ENCODE data around the gene ITPR2.

GRCh38 chr12:26704684-26705460 is 128.1 kb downstream of the ITPR2 start:
- TF ChIP-seq, protein P1, sequence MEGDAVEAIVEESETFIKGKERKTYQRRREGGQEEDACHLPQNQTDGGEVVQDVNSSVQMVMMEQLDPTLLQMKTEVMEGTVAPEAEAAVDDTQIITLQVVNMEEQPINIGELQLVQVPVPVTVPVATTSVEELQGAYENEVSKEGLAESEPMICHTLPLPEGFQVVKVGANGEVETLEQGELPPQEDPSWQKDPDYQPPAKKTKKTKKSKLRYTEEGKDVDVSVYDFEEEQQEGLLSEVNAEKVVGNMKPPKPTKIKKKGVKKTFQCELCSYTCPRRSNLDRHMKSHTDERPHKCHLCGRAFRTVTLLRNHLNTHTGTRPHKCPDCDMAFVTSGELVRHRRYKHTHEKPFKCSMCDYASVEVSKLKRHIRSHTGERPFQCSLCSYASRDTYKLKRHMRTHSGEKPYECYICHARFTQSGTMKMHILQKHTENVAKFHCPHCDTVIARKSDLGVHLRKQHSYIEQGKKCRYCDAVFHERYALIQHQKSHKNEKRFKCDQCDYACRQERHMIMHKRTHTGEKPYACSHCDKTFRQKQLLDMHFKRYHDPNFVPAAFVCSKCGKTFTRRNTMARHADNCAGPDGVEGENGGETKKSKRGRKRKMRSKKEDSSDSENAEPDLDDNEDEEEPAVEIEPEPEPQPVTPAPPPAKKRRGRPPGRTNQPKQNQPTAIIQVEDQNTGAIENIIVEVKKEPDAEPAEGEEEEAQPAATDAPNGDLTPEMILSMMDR (IDR thresholded peaks at IDR 0.05; ENCODE audit: low read depth, low read length, missing input control) = no peak
- TF ChIP-seq YY1 (IDR thresholded peaks at IDR 0.05) = no peak
- no peak for TF ChIP-seq TAF1 (conservative IDR thresholded peaks at IDR 0.05)
- TF ChIP-seq, protein P2, sequence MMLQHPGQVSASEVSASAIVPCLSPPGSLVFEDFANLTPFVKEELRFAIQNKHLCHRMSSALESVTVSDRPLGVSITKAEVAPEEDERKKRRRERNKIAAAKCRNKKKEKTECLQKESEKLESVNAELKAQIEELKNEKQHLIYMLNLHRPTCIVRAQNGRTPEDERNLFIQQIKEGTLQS (IDR thresholded peaks at IDR 0.05) = no peak
